GM23338 (cell line): ENCODE results near the gene APCDD1L.

Source experiments
- CREB1 ChIP-seq: fragments of 250-450 bp; sonication (Bioruptor Pico); IDR thresholded peaks from 2 replicates; pipeline ENCODE4 v1.5.0; 2020; ENCODE audit warnings: low read depth, mild to moderate bottlenecking, moderate library complexity
- CTCF ChIP-seq, 2 experiments: fragments of 200-600 bp in 1 of 2; sonication (generic) in 1 of 2; conservative IDR thresholded peaks; 2 replicates each; pipeline versions ENCODE4 v1.5.1 to v1.6.1; 2016 to 2017; ENCODE audit warnings: antibody characterized with exemption in 2 of 2, low read depth in 2 of 2, mild to moderate bottlenecking in 2 of 2, moderate library complexity in 1 of 2
- EZH2 ChIP-seq: fragments of 200-600 bp; sonication (generic); IDR thresholded peaks from one replicate; pipeline ENCODE4 v1.8.0; 2017; ENCODE audit warnings: antibody characterized with exemption, mild to moderate bottlenecking, low read depth; ENCODE audit not compliant: unreplicated experiment
- EZH2phosphoT487 ChIP-seq: fragments of 200-600 bp; sonication (generic); IDR thresholded peaks from one replicate; pipeline ENCODE4 v1.8.1; 2018; ENCODE audit warnings: antibody characterized with exemption; ENCODE audit not compliant: unreplicated experiment
- JUNB ChIP-seq: IDR thresholded peaks from one replicate; pipeline ENCODE4 v1.6.1; 2016; ENCODE audit warnings: antibody characterized with exemption; ENCODE audit not compliant: unreplicated experiment
- POLR2AphosphoS5 ChIP-seq: IDR thresholded peaks from 2 replicates; pipeline ENCODE4 v1.6.1; 2016; ENCODE audit warnings: antibody characterized with exemption, low read depth
- REST ChIP-seq: IDR thresholded peaks from one replicate; pipeline ENCODE4 v1.6.1; 2018; ENCODE audit warnings: antibody characterized with exemption; ENCODE audit not compliant: unreplicated experiment
- ZNF331 ChIP-seq: fragments of 250-450 bp; sonication (Bioruptor Pico); IDR thresholded peaks from 2 replicates; pipeline ENCODE4 v1.5.0; 2020; ENCODE audit warnings: low read depth, mild to moderate bottlenecking, moderate library complexity
- ZNF462 ChIP-seq: fragments of 250-450 bp; sonication (Bioruptor Pico); IDR thresholded peaks from 2 replicates; pipeline ENCODE4 v1.5.0; 2020; ENCODE audit warnings: mild to moderate bottlenecking, moderate library complexity

GRCh38 chr20:58528412-58528811 is 13.2 kb upstream of the APCDD1L start:
- TF ChIP-seq CTCF (conservative IDR thresholded peaks at IDR 0.05; ENCODE audit: low read depth in 2 of 2) (no peak), JUNB (no peak), EZH2phosphoT487 (no peak), POLR2AphosphoS5 (no peak), CREB1 (no peak), EZH2 (no peak), ZNF462 (CRISPR knock-in tag) (no peak), ZNF331 (CRISPR knock-in tag) (no peak), REST (no peak)
